ENCODE results near the gene PRKG1. TPM values are rescaled to one million over a fixed set of nuclear protein-coding genes. Genes with fewer than 3 reads are reported as not detected.

PRKG1 gene
- total RNA-seq, 2 experiments from 2014 or later: not detected

DNA sequence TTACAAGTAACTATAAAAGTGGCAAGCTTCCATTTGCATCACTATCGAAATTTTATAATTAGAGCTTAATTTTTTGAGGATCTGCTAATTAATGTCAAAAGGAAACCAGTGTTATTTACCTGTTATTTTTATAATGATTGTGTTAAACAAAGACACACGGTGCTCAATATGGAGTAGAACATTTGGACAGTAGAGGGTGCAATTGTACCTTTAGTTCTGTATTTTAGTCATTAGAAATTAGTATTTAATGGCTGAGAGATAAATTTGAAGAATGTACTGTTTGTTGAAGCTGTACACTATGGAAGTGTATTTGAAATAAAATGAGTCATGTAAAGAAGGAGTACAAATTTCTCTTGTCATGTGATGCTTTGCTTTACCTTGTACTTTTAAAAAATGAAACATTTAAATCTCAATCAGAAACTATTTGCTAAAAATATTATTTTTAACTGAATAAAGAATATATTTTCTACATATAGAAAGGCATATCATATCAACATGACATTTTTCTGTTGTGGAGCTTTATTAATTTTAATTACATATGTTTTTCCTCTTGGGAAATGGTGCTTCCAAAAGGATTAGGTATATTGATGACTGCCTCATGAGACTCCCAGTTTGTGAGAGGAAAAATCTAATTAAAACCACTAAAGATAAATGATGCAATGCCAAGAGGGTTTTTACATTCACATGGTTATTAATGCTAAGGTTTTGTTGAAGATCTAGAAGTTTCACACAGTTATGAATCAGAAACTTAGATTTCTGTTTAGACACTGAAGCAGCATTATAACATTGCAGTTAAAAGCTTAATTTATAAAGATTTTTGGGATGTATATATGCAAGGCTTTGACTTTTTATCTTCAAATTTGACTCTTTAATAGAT is 10.4 kb upstream of the PRKG1 start:
- POLR2A ChIA-PET: no interaction called here
- no peaks in the 10 kb centered on the region for H3K4me1 Mint-ChIP-seq
- H3K36me3 Mint-ChIP-seq (ENCODE audit: low read depth): no peaks in the 10 kb centered on the region
- H3K27me3 Mint-ChIP-seq: peaks cover 13% of the 10 kb centered on the region
- H3K27ac Mint-ChIP-seq: no peak overlapping the region
- DNase-seq: no peak
- H3K9me3 Mint-ChIP-seq: no peaks in the 10 kb centered on the region
- H3K4me3 Mint-ChIP-seq: no peak overlapping the region
- CTCF ChIA-PET: interaction anchor here (0.9 to 1.3 kb wide), 2 partner anchors 16 to 20 kb away, joined by 3 read pairs; no protein-coding TSS in a partner anchor

GRCh38 chr10:51066231-51066630 is 8.1 kb upstream of the PRKG1 start:
- no peaks in the 10 kb centered on the region for H3K9me3 Mint-ChIP-seq
- POLR2A ChIA-PET: no interaction called here
- DNase-seq: no peak
- no peaks in the 10 kb centered on the region for H3K4me1 Mint-ChIP-seq
- peaks cover 16% of the 10 kb centered on the region for H3K27me3 Mint-ChIP-seq
- no peak overlapping the region for H3K27ac Mint-ChIP-seq
- no peak overlapping the region for H3K4me3 Mint-ChIP-seq
- H3K36me3 Mint-ChIP-seq (ENCODE audit: low read depth): no peaks in the 10 kb centered on the region
- CTCF ChIA-PET: no interaction called here

DNA sequence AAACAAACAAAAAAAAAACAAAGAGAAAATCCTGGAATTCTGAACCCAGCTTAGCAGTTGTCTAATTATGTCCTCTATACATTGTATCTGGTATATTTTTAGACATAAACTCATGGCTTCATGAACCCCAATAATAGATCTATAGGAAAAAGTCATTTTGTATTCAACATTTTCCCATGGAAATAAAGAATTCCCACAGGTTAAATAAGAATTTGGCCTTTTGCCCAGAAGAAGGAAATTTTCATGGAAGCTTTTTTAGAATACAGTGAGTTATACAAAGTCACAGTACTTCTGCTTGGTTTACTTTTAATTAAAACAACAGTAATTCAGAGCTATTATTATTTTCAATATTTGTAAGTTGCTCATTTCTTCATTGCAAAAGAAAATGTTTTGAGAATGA is 2.1 kb upstream of the PRKG1 start:
- ChIA-PET POLR2A (interaction anchor here (0.6 kb wide), 1 partner anchor 310 kb away, joined by 3 read pairs; no protein-coding TSS in a partner anchor), CTCF (no interaction called here)
- Mint-ChIP-seq H3K4me3 (no peak overlapping the region), H3K27ac (no peak overlapping the region), H3K27me3 (peaks cover 50% of the 10 kb centered on the region), H3K4me1 (peaks cover 5% of the 10 kb centered on the region), H3K36me3 (ENCODE audit: low read depth) (no peaks in the 10 kb centered on the region), H3K9me3 (no peaks in the 10 kb centered on the region)
- DNase-seq: no peak

- CTCF ChIA-PET: no interaction called here
- POLR2A ChIA-PET: interaction anchor here (0.6 kb wide), 1 partner anchor 309 kb away, joined by 3 read pairs; no protein-coding TSS in a partner anchor
- no peaks in the 10 kb centered on the region for H3K9me3 Mint-ChIP-seq
- H3K27ac Mint-ChIP-seq: no peak overlapping the region
- DNase-seq: no peak
- peaks cover 51% of the 10 kb centered on the region for H3K27me3 Mint-ChIP-seq
- H3K36me3 Mint-ChIP-seq (ENCODE audit: low read depth): no peaks in the 10 kb centered on the region
- no peak overlapping the region for H3K4me3 Mint-ChIP-seq
- H3K4me1 Mint-ChIP-seq: peaks cover 5% of the 10 kb centered on the region
Measured at GRCh38 chr10:51072921-51073434, 1.3 kb upstream of the PRKG1 start.

DNA sequence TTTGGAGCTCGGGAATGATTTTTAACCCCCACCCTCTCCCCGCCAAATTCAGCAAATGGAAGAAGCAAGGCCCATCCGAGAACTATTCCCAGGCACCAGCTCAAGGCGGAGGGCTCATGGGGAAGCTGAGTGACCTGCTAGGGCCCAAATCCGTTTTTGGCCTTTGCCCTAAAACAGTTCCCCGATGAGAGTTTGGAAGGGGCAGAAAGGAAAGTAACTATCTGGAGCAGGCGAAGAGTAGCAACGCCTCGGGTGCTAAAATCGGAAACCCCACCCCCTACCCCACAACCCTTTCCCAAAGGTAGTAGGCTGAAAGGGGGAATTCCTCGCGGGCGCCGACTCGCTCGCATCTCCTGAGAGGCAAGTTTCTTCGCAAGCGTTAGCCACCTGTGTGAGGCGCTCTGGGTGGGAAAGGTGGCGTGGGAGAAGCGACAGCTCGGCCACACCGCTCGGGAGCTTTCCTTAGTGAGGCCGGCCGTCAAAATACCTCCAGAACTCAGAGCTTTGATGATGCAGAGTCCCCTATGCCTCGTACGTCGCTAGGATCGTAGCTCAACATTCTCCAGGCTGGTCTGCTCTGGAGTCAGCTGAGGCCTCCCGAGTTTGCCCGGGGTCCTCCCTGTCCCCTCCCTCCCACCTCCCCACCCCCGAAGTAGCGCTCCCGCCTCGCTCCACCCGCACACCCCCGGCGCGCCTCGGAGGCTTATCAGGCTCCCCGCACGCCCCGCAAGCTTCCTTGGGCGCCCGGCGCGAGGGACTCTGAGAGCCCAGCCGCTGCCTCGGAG is 642 bp upstream of the PRKG1 start:
- H3K36me3 Mint-ChIP-seq (ENCODE audit: low read depth): no peaks in the 10 kb centered on the region
- no peaks in the 10 kb centered on the region for H3K9me3 Mint-ChIP-seq
- DNase-seq: no peak
- H3K4me1 Mint-ChIP-seq: peaks cover 5% of the 10 kb centered on the region
- H3K27ac Mint-ChIP-seq: no peak overlapping the region
- H3K27me3 Mint-ChIP-seq: peaks cover 48% of the 10 kb centered on the region
- no peak overlapping the region for H3K4me3 Mint-ChIP-seq
- ChIA-PET POLR2A (no interaction called here), CTCF (interaction anchor here (1.1 kb wide), 1 partner anchor 11 kb away, joined by 4 read pairs; no protein-coding TSS in a partner anchor)

DNA sequence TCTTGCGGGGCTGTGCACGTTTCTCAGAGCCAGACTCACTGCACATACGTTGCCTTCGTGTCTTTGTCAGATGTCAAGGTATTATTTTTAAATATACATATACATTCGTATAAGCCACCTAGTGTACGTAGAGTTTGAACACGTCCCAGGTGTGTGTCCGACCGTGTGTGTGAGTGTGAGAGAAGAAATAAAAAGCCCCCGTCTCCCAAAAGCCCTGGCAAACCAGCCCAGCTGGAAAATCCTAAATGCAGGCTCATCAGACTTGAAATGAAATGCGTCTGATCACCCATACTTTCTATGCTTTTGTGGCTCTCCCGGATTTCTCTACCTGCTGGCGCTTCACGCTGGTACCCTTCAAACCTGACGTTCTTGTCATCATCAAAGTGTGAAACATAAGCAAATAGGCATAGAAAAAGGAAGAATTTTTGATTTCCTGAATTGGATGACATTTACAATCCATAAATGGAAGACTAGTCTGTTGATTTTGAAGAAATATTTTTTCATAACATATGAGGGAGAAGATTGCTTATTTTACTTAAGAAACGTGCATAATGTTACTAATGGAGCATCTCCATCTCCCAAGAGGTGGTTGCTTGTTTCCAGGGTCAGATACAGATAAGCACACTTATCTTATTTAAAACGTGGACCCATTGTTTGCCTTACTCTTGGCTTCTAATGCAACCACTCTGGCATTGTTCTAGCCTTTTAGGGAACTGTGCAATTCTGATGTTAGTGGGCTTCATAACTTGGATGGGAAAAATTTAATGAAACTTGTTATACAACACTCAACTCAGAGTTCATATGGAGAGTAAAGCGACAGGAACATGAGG is 971 bp downstream of the PRKG1 start:
- POLR2A ChIA-PET: no interaction called here
- Mint-ChIP-seq H3K27me3 (peaks cover 50% of the 10 kb centered on the region), H3K9me3 (no peaks in the 10 kb centered on the region), H3K4me1 (peaks cover 5% of the 10 kb centered on the region), H3K36me3 (ENCODE audit: low read depth) (no peaks in the 10 kb centered on the region), H3K4me3 (no peak overlapping the region), H3K27ac (no peak overlapping the region)
- CTCF ChIA-PET: interaction anchor here (1.1 kb wide), 1 partner anchor 13 kb away, joined by 4 read pairs; no protein-coding TSS in a partner anchor
- DNase-seq: no peak

DNA sequence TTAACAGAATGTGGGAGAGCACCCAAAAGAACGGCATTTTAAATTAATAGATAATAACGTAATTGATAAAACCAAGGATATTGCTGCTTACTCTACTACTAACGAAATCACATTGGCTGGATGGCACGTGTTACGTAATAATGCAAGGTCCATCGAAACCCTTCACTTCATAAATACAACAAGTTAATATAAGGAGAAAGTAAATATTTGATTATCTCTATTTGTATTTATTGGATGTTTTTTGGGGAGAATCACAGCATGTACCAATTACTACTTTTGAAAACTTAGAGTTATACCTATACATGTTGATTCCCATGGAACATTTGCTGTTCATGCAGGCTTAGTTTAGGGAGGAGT is 1.6 kb downstream of the PRKG1 start:
- Mint-ChIP-seq H3K9me3 (no peaks in the 10 kb centered on the region), H3K36me3 (ENCODE audit: low read depth) (no peaks in the 10 kb centered on the region), H3K27me3 (peaks cover 51% of the 10 kb centered on the region), H3K27ac (no peak overlapping the region), H3K4me3 (no peak overlapping the region), H3K4me1 (peaks cover 5% of the 10 kb centered on the region)
- no peak for DNase-seq
- ChIA-PET POLR2A (no interaction called here), CTCF (no interaction called here)

DNA sequence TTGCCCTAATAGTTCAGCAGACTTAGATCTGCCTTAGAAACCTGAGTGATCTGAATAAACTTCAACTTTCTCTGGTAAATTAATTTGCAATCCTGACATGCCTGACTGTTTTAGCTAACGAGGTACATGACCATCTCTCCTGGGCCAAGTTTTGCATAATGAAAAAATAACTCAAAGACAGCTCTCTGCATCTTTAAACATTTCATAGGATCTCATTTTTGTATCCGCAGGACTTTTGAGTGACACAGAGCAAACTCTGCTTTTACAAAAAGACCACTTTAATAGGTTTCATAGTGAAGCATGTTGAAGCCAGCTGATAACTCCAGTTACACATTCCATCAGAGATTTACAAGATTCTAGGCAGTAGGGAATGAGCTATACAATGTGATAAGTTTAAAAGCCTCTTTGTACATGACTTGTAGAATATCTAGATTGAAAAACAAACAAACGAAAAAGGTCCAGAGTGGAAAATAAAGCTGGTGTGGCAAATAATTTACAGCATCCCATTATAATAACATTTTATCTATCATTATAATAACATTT is 2.1 kb downstream of the PRKG1 start:
- ChIA-PET CTCF (no interaction called here), POLR2A (no interaction called here)
- DNase-seq: no peak
- Mint-ChIP-seq H3K9me3 (no peaks in the 10 kb centered on the region), H3K4me3 (no peak overlapping the region), H3K27ac (no peak overlapping the region), H3K4me1 (peaks cover 5% of the 10 kb centered on the region), H3K27me3 (peaks cover 52% of the 10 kb centered on the region), H3K36me3 (ENCODE audit: low read depth) (no peaks in the 10 kb centered on the region)

DNA sequence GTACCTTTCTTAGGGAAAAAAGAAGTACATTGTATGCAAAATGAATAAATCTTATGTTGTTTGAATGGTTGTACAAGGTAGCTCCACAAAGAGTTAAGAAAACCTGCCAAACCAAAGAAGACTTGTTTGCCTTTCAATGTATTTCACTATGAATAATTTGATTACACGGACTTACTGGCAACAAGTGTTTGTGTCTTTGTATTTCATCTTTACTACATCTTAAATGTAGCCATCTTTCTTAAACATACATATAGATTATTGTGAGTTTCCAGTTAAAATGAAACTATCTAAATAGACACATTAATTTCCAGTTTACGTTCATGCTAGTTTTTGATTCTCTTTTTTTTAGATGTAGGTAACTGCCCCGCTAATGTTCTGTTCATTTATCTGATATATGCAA is 2.8 kb downstream of the PRKG1 start:
- DNase-seq: no peak
- Mint-ChIP-seq H3K4me3 (no peak overlapping the region), H3K27me3 (peaks cover 49% of the 10 kb centered on the region), H3K9me3 (no peaks in the 10 kb centered on the region), H3K36me3 (ENCODE audit: low read depth) (no peaks in the 10 kb centered on the region), H3K4me1 (peaks cover 5% of the 10 kb centered on the region), H3K27ac (no peak overlapping the region)
- CTCF ChIA-PET: no interaction called here
- POLR2A ChIA-PET: no interaction called here

DNA sequence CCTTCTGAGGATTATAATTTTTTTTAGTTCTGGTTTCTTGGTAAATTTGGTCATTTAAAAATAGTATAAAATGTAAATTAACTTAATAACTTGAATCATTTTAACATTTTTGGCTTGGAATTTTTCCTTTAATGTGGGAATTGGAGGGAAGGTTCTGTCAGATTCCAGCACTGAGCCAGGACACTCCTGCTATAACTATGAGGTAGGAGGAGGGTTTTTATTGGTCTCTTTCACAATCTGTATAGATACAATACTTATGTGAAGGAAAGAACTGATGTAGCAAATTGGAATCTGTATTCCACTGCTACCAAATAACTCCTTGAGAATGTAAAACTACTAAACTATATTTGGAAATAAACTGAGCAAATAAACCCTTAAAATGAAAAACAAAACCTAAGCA is 3.2 kb downstream of the PRKG1 start:
- ChIA-PET POLR2A (no interaction called here), CTCF (no interaction called here)
- Mint-ChIP-seq H3K27ac (no peak overlapping the region), H3K4me3 (no peak overlapping the region), H3K4me1 (peaks cover 5% of the 10 kb centered on the region), H3K27me3 (peaks cover 48% of the 10 kb centered on the region), H3K36me3 (ENCODE audit: low read depth) (no peaks in the 10 kb centered on the region), H3K9me3 (no peaks in the 10 kb centered on the region)
- no peak for DNase-seq

GRCh38 chr10:51079331-51079730 is 5.0 kb downstream of the PRKG1 start:
- POLR2A ChIA-PET: no interaction called here
- CTCF ChIA-PET: interaction anchor here (0.8 kb wide), 1 partner anchor 15 kb away, joined by 3 read pairs; no protein-coding TSS in a partner anchor
- Mint-ChIP-seq H3K4me3 (no peak overlapping the region), H3K27me3 (peaks cover 32% of the 10 kb centered on the region), H3K27ac (no peak overlapping the region), H3K4me1 (peaks cover under 1% of the 10 kb centered on the region), H3K9me3 (no peaks in the 10 kb centered on the region), H3K36me3 (ENCODE audit: low read depth) (no peaks in the 10 kb centered on the region)
- DNase-seq: no peak

DNA sequence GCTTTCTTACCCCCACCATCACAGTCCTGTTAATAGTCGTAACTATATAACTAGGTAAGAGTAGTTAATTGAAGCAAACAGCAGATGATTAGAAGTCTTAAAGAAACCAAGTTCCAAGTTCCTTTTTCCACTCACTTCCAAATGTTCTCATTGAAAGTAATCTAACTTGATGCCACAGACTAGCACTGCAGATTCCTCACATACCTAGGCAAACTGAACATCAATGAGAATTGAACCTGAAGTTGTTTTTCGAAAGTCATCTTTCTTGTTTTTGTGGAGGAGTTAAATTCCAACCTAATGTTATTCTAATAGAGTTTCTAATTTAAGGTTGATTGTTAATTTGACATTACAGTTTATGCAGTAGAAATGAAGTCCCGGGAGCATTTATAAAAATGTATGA is 5.5 kb downstream of the PRKG1 start:
- Mint-ChIP-seq H3K4me1 (no peaks in the 10 kb centered on the region), H3K27ac (no peak overlapping the region), H3K9me3 (no peaks in the 10 kb centered on the region), H3K36me3 (ENCODE audit: low read depth) (no peaks in the 10 kb centered on the region), H3K4me3 (no peak overlapping the region), H3K27me3 (peaks cover 28% of the 10 kb centered on the region)
- DNase-seq: no peak
- ChIA-PET CTCF (interaction anchor here (0.8 kb wide), 1 partner anchor 16 kb away, joined by 3 read pairs; no protein-coding TSS in a partner anchor), POLR2A (no interaction called here)

All from activated CD4-positive, alpha-beta T cell treated with anti-CD3 and anti-CD28 coated beads, Interleukin-2, amount 10 ng/mL, durations not matched to agents 7 days and 5 days (primary cell).